HEK293 (cell line): ENCODE measurements around the gene EIF1AD.
A peak's percentile ranks its signal among the peaks of the same experiment; 100 is the strongest.

Experiments used
- CTCF ChIA-PET: fragments of 350-600 bp; formaldehyde crosslinking; extraction: SDS; loops from one replicate; lab custom pipeline; 2021; ENCODE audit warnings: antibody characterized with exemption; lab: Yijun Ruan, JAX
- POLR2A ChIA-PET: fragments of 300-600 bp; formaldehyde crosslinking; extraction: SDS; loops from one replicate; lab custom pipeline; 2020; ENCODE audit warnings: antibody characterized with exemption, inconsistent platforms; lab: Yijun Ruan, JAX
- H3K27ac ChIP-seq: fragments of 200-500 bp; sonication (Bioruptor generic); 2 replicates; pipeline ENCODE4 v1.5.1; 2014; ENCODE audit warnings: low read depth, low read length, control low read depth, inconsistent platforms; ENCODE audit errors: extremely low read depth
- H3K36me3 ChIP-seq, 2 experiments: fragments of 200-500 bp in 1 of 2; sonication (Bioruptor generic) in 1 of 2; 1 replicate in 1 of 2; 2 replicates in 1 of 2; pipeline ENCODE4 v1.5.1; 2014 to 2017; ENCODE audit warnings: inconsistent platforms in 2 of 2, low read length in 2 of 2; ENCODE audit not compliant: control insufficient read depth in 2 of 2, insufficient read depth in 1 of 2
- H3K4me1 ChIP-seq: fragments of 200-500 bp; sonication (Bioruptor generic); 2 replicates; pipeline ENCODE4 v1.5.1; 2014; ENCODE audit warnings: mild to moderate bottlenecking, low read length, inconsistent platforms; ENCODE audit not compliant: control insufficient read depth, insufficient read depth
- H3K4me3 ChIP-seq: 2 replicates; pipeline ENCODE4 v1.5.1; 2011; ENCODE audit warnings: low read depth, mild to moderate bottlenecking, control low read depth, low read length, moderate library complexity
- H3K9me3 ChIP-seq: fragments of 200-500 bp; sonication (Bioruptor generic); 2 replicates; pipeline ENCODE4 v1.5.1; 2014; ENCODE audit warnings: low read depth, low read length, inconsistent platforms; ENCODE audit not compliant: control insufficient read depth, insufficient read depth
- WT1 ChIP-seq: fragments of 450-650 bp; formaldehyde crosslinking; IDR thresholded peaks from 2 replicates; pipeline ENCODE4 v1.5.1; 2016; ENCODE audit warnings: missing biosample characterization, missing genetic modification characterization
- YY2 ChIP-seq: fragments of 450-650 bp; formaldehyde crosslinking; IDR thresholded peaks from 2 replicates; pipeline ENCODE4 v1.5.1; 2016; ENCODE audit warnings: missing biosample characterization, missing genetic modification characterization
- ZNF112 ChIP-seq: fragments of 450-650 bp; formaldehyde crosslinking; IDR thresholded peaks from 2 replicates; pipeline ENCODE4 v1.5.0; 2017; ENCODE audit warnings: missing biosample characterization, missing genetic modification characterization
- ZNF121 ChIP-seq: fragments of 450-650 bp; formaldehyde crosslinking; IDR thresholded peaks from 2 replicates; pipeline ENCODE4 v1.5.1; 2016; ENCODE audit warnings: missing biosample characterization, missing genetic modification characterization
- ZNF311 ChIP-seq: fragments of 450-650 bp; formaldehyde crosslinking; IDR thresholded peaks from 2 replicates; pipeline ENCODE4 v1.5.1; 2017; ENCODE audit warnings: missing biosample characterization, missing genetic modification characterization, borderline replicate concordance
- ZNF335 ChIP-seq: fragments of 450-650 bp; formaldehyde crosslinking; conservative IDR thresholded peaks from 2 replicates; pipeline ENCODE4 v1.5.1; 2016; ENCODE audit warnings: missing biosample characterization, missing genetic modification characterization
- ZNF449 ChIP-seq: fragments of 450-650 bp; formaldehyde crosslinking; IDR thresholded peaks from 2 replicates; pipeline ENCODE4 v1.5.1; 2017; ENCODE audit warnings: missing biosample characterization, mild to moderate bottlenecking, missing genetic modification characterization, moderate library complexity
- ZNF514 ChIP-seq: fragments of 450-650 bp; formaldehyde crosslinking; IDR thresholded peaks from 2 replicates; pipeline ENCODE4 v1.5.1; 2016; ENCODE audit warnings: missing biosample characterization, missing genetic modification characterization
- ZNF555 ChIP-seq: fragments of 450-650 bp; formaldehyde crosslinking; conservative IDR thresholded peaks from 2 replicates; pipeline ENCODE4 v1.5.1; 2017; ENCODE audit warnings: missing biosample characterization, mild to moderate bottlenecking, missing genetic modification characterization, inconsistent platforms
- ZNF560 ChIP-seq: fragments of 450-650 bp; formaldehyde crosslinking; IDR thresholded peaks from 2 replicates; pipeline ENCODE4 v1.5.1; 2017; ENCODE audit warnings: missing biosample characterization, missing genetic modification characterization, borderline replicate concordance
- ZNF610 ChIP-seq: fragments of 450-650 bp; formaldehyde crosslinking; IDR thresholded peaks from 2 replicates; pipeline ENCODE4 v1.5.1; 2016; ENCODE audit warnings: missing biosample characterization, missing genetic modification characterization, borderline replicate concordance
- ZNF654 ChIP-seq: fragments of 450-650 bp; formaldehyde crosslinking; IDR thresholded peaks from 2 replicates; pipeline ENCODE4 v1.5.1; 2016; ENCODE audit warnings: low read depth, missing biosample characterization, missing genetic modification characterization
- ZNF692 ChIP-seq: fragments of 450-650 bp; formaldehyde crosslinking; IDR thresholded peaks from 2 replicates; pipeline ENCODE4 v1.5.1; 2016; ENCODE audit warnings: missing biosample characterization, missing genetic modification characterization
- ZNF76 ChIP-seq: fragments of 450-650 bp; formaldehyde crosslinking; IDR thresholded peaks from 2 replicates; pipeline ENCODE4; 2016; ENCODE audit warnings: low read depth, missing biosample characterization, missing genetic modification characterization, borderline replicate concordance
- TF ChIP-seq, protein P1 (sequence below): fragments of 450-650 bp; formaldehyde crosslinking; IDR thresholded peaks from 2 replicates; pipeline ENCODE4 v1.5.1; 2016; ENCODE audit warnings: missing biosample characterization, missing genetic modification characterization
- TF ChIP-seq, protein P2 (sequence below): fragments of 450-650 bp; formaldehyde crosslinking; IDR thresholded peaks from 2 replicates; pipeline ENCODE4 v1.5.1; 2016; ENCODE audit warnings: missing biosample characterization, missing genetic modification characterization
- TF ChIP-seq, protein P3 (sequence below): fragments of 450-650 bp; formaldehyde crosslinking; IDR thresholded peaks from 2 replicates; pipeline ENCODE4 v1.5.1; 2016; ENCODE audit warnings: missing biosample characterization, missing genetic modification characterization

Gene EIF1AD

DNA sequence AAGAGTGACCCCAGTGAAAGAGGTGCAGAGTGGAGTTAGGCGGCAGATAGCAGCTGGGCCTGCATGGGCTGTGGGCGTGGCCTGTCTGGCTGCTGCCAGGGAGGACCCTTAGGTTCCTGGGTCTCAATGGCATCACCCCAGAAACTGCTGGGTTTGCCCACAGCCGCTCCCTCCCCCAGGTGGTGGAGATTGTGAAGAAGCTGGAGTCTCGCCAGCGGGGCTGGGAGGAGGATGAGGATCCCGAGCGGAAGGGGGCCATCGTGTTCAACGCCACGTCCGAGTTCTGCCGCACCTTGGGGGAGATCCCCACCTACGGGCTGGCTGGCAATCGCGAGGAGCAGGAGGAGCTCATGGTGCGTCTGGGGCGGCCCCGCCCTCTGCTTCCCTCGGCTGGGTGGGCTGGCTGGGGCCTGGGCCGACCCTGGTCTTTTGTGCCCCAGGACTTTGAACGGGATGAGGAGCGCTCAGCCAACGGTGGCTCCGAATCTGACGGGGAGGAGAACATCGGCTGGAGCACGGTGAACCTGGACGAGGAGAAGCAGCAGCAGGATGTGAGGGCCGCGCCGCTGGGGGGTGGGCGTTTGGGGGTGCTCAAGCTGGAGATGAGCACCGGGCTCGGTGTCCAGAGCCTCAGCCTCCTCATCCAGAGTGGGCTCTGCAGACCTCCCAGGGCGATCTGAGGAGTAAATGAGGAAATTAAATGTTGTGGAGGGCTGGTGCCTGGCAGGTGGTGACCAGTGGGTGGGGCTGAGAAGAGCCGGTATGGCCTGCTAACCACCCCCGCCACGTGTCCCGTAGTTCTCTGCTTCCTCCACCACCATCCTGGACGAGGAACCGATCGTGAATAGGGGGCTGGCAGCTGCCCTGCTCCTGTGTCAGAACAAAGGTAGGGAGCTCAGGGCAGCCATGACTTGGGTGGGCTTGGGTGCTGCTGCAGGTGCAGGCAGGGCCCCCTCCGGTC is 25.5 kb downstream of the EIF1AD start (continued):
- no peak for TF ChIP-seq YY2 (tag by site-specific recombination)
- no peak for TF ChIP-seq ZNF514 (tag by site-specific recombination)
- no peak for TF ChIP-seq ZNF560 (tag by site-specific recombination)
- TF ChIP-seq ZNF121: no peak
- TF ChIP-seq ZNF449 (tag by site-specific recombination): no peak

DNA sequence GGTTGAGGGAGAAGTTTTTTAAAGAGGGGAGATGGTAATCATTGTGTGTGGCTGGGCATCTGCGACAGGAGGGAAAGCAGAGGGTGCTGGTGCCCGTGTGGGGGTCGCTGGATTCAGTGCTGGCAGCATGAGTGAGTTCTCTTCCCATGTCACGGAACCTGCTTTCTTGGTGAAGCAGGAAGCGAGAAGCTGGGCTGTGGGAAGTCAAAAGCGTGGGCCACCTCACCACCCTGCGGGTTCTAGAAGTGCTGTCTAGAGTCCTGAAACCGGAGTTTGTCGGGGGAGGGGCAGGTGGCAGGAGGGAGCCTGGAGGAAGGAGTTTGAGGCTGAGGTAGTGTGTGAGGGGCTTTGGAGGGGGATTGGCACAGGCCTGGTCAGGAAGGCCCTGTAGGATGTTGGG is 26.2 kb downstream of the EIF1AD start:
- CTCF ChIA-PET: interaction anchor here (1.2 to 1.4 kb wide), 2 partner anchors 88 to 90 kb away, joined by 3 read pairs; no protein-coding TSS in a partner anchor

GRCh38 chr11:65973439-65974110 is 28.4 kb downstream of the EIF1AD start:
- H3K27ac ChIP-seq: no peak overlapping the region
- ChIA-PET POLR2A (no interaction called here), CTCF (no interaction called here)
- H3K4me3 ChIP-seq: no peak overlapping the region
- no peaks in the 10 kb centered on the region for H3K4me1 ChIP-seq
- H3K9me3 ChIP-seq: no peaks in the 10 kb centered on the region
- H3K36me3 ChIP-seq: peaks cover 0 to 73% of the 10 kb centered on the region in 2 experiments; a peak in 2 of 3 replicates
- no peak for TF ChIP-seq ZNF555 (tag by site-specific recombination)
- TF ChIP-seq ZNF654 (tag by site-specific recombination): no peak
- TF ChIP-seq ZNF76 (tag by site-specific recombination): no peak
- no peak for TF ChIP-seq ZNF692 (tag by site-specific recombination)
- TF ChIP-seq ZNF112 (tag by site-specific recombination): no peak
- no peak for TF ChIP-seq ZNF311 (tag by site-specific recombination)
- TF ChIP-seq ZNF610 (tag by site-specific recombination): no peak
- TF ChIP-seq, protein P1, sequence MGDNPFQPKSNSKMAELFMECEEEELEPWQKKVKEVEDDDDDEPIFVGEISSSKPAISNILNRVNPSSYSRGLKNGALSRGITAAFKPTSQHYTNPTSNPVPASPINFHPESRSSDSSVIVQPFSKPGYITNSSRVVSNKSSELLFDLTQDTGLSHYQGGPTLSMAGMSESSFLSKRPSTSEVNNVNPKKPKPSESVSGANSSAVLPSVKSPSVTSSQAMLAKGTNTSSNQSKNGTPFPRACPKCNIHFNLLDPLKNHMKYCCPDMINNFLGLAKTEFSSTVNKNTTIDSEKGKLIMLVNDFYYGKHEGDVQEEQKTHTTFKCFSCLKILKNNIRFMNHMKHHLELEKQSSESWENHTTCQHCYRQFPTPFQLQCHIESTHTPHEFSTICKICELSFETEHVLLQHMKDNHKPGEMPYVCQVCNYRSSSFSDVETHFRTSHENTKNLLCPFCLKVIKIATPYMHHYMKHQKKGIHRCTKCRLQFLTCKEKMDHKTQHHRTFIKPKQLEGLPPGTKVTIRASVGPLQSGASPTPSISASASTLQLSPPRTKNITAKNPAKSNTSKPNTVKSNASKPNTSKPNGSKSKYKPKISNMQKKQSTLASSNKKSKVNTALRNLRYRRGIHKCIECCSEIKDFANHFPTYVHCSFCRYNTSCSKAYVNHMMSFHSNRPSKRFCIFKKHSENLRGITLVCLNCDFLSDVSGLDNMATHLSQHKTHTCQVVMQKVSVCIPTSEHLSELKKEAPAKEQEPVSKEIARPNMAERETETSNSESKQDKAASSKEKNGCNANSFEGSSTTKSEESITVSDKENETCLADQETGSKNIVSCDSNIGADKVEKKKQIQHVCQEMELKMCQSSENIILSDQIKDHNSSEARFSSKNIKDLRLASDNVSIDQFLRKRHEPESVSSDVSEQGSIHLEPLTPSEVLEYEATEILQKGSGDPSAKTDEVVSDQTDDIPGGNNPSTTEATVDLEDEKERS (tag by site-specific recombination): no peak
- TF ChIP-seq, protein P2, sequence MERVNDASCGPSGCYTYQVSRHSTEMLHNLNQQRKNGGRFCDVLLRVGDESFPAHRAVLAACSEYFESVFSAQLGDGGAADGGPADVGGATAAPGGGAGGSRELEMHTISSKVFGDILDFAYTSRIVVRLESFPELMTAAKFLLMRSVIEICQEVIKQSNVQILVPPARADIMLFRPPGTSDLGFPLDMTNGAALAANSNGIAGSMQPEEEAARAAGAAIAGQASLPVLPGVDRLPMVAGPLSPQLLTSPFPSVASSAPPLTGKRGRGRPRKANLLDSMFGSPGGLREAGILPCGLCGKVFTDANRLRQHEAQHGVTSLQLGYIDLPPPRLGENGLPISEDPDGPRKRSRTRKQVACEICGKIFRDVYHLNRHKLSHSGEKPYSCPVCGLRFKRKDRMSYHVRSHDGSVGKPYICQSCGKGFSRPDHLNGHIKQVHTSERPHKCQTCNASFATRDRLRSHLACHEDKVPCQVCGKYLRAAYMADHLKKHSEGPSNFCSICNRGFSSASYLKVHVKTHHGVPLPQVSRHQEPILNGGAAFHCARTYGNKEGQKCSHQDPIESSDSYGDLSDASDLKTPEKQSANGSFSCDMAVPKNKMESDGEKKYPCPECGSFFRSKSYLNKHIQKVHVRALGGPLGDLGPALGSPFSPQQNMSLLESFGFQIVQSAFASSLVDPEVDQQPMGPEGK (tag by site-specific recombination): no peak
- TF ChIP-seq ZNF335: no peak

More for the DNA sequence above, 26.2 kb downstream of the EIF1AD start:
- TF ChIP-seq, protein P3, sequence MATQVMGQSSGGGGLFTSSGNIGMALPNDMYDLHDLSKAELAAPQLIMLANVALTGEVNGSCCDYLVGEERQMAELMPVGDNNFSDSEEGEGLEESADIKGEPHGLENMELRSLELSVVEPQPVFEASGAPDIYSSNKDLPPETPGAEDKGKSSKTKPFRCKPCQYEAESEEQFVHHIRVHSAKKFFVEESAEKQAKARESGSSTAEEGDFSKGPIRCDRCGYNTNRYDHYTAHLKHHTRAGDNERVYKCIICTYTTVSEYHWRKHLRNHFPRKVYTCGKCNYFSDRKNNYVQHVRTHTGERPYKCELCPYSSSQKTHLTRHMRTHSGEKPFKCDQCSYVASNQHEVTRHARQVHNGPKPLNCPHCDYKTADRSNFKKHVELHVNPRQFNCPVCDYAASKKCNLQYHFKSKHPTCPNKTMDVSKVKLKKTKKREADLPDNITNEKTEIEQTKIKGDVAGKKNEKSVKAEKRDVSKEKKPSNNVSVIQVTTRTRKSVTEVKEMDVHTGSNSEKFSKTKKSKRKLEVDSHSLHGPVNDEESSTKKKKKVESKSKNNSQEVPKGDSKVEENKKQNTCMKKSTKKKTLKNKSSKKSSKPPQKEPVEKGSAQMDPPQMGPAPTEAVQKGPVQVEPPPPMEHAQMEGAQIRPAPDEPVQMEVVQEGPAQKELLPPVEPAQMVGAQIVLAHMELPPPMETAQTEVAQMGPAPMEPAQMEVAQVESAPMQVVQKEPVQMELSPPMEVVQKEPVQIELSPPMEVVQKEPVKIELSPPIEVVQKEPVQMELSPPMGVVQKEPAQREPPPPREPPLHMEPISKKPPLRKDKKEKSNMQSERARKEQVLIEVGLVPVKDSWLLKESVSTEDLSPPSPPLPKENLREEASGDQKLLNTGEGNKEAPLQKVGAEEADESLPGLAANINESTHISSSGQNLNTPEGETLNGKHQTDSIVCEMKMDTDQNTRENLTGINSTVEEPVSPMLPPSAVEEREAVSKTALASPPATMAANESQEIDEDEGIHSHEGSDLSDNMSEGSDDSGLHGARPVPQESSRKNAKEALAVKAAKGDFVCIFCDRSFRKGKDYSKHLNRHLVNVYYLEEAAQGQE (tag by site-specific recombination): peak; percentile 71
- no peak for TF ChIP-seq WT1 (tag by site-specific recombination)
- POLR2A ChIA-PET: interaction anchor here (1.3 kb wide), 1 partner anchor 64 kb away, joined by 7 read pairs; no protein-coding TSS in a partner anchor
- H3K4me3 ChIP-seq: no peak overlapping the region
- H3K27ac ChIP-seq: no peak overlapping the region
- H3K36me3 ChIP-seq: peaks cover 0 to 63% of the 10 kb centered on the region in 2 experiments; a peak in 2 of 3 replicates
- H3K4me1 ChIP-seq: no peaks in the 10 kb centered on the region
- H3K9me3 ChIP-seq: no peaks in the 10 kb centered on the region
